ENCODE data around the gene BMP10.
A peak's percentile ranks its signal among the peaks of the same experiment; 100 is the strongest.

Gene BMP10

GRCh38 chr2:68838641-68839040 is 32.6 kb downstream of the BMP10 start:
- POLR2A ChIA-PET, result no interaction called here
- CTCF ChIA-PET, result interaction anchor here (0.7 to 3.6 kb wide), 20 partner anchors 9 to 375 kb away, joined by 3 to 14 read pairs (median 3); no protein-coding TSS in a partner anchor
- DNase-seq (ENCODE audit: extremely low spot score), result no peak
- TF ChIP-seq CTCF (IDR thresholded peaks at IDR 0.05; ENCODE audit: control extremely low read depth, extremely low read depth, low read depth, missing control alignments), result no peak

- POLR2A ChIA-PET, result no interaction called here
- CTCF ChIA-PET, result interaction anchor here (0.7 to 2.3 kb wide), 14 partner anchors 10 to 374 kb away, joined by 3 to 14 read pairs (median 3); no protein-coding TSS in a partner anchor
- peak; percentile 61 for DNase-seq (ENCODE audit: extremely low spot score)
- TF ChIP-seq CTCF (IDR thresholded peaks at IDR 0.05; ENCODE audit: control extremely low read depth, extremely low read depth, low read depth, missing control alignments), result no peak
These were observed 33.3 kb downstream of the BMP10 start for GRCh38 chr2:68837861-68838341.

GRCh38 chr2:68837164-68837860 is 33.9 kb downstream of the BMP10 start:
- POLR2A ChIA-PET, result no interaction called here
- TF ChIP-seq CTCF (IDR thresholded peaks at IDR 0.05; ENCODE audit: control extremely low read depth, extremely low read depth, low read depth, missing control alignments), result peak; percentile 80
- CTCF ChIA-PET, result interaction anchor here (0.7 to 2.4 kb wide), 22 partner anchors 9 to 371 kb away, joined by 3 to 20 read pairs (median 4); no protein-coding TSS in a partner anchor
- DNase-seq (ENCODE audit: extremely low spot score), result peak; percentile 57

GRCh38 chr2:68835621-68836020 is 35.6 kb downstream of the BMP10 start:
- TF ChIP-seq CTCF (IDR thresholded peaks at IDR 0.05; ENCODE audit: control extremely low read depth, extremely low read depth, low read depth, missing control alignments), result no peak
- ChIA-PET CTCF (interaction anchor here (1.0 to 2.4 kb wide), 13 partner anchors 9 to 372 kb away, joined by 3 to 20 read pairs (median 6); no protein-coding TSS in a partner anchor), POLR2A (interaction anchor here (0.7 kb wide), 1 partner anchor 313 kb away, joined by 8 read pairs; no protein-coding TSS in a partner anchor)
- no peak for DNase-seq (ENCODE audit: extremely low spot score)

GRCh38 chr2:68834737-68835376 is 36.3 kb downstream of the BMP10 start:
- TF ChIP-seq CTCF (IDR thresholded peaks at IDR 0.05; ENCODE audit: control extremely low read depth, extremely low read depth, low read depth, missing control alignments), result no peak
- ChIA-PET CTCF (interaction anchor here (1.0 to 2.4 kb wide), 7 partner anchors 10 to 85 kb away, joined by 3 to 20 read pairs (median 4); no protein-coding TSS in a partner anchor), POLR2A (no interaction called here)
- no peak for DNase-seq (ENCODE audit: extremely low spot score)

- CTCF ChIA-PET, result interaction anchor here (1.4 to 1.5 kb wide), 2 partner anchors 13 to 53 kb away, joined by 3 to 4 read pairs; no protein-coding TSS in a partner anchor
- no peak for DNase-seq (ENCODE audit: extremely low spot score)
- POLR2A ChIA-PET, result no interaction called here
- no peak for TF ChIP-seq CTCF (IDR thresholded peaks at IDR 0.05; ENCODE audit: control extremely low read depth, extremely low read depth, low read depth, missing control alignments)
These were observed 38.0 kb downstream of the BMP10 start for GRCh38 chr2:68833162-68833561.

Data from GM10248 (cell line).